DMS153 treated with DMSO at 0.1 percent for 48 hours (cell line): ENCODE data around the gene NME2.
"Not testable (repeated sequence)": the region's sequence is repeated elsewhere in the genome, so short reads cannot be mapped to it uniquely, and the experiment has no call there.

Experiments
- DNase-seq: peaks from one replicate; lab custom pipeline; 2025; ENCODE audit not compliant: unreplicated experiment; lab: John Stamatoyannopoulos, UW

NME2 gene

DNA sequence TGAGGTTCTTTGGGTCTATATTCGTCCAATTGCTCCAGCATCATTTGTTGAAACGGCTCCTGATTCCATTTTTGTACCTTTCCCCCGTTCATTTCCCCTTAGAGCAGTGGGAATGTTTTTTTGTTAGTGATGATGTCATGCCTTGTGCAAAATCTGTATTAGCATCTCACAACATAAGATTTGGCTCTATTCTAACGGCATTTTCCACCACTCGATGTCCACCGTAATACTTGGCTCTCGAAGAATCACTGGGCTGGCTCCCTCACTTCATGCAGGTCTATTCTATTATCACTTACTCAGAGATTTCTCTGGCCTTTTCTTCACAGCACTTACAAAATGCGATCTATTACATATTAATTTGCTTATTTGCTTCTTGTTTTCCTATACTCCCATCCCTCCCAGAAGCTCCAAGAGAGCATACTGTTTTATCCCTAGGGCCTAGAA, 13.4 kb upstream of the NME2 start:
- peak; percentile 37 for DNase-seq

GRCh38 chr17:51153210-51154072, 12.8 kb upstream of the NME2 start, which contains the start of gene NME1:
Gene NME1 (plus strand): TSS chr17:51153559. CDS start chr17:51155655, 2,096 bp downstream.
- DNase-seq: peak; percentile 99

DNA sequence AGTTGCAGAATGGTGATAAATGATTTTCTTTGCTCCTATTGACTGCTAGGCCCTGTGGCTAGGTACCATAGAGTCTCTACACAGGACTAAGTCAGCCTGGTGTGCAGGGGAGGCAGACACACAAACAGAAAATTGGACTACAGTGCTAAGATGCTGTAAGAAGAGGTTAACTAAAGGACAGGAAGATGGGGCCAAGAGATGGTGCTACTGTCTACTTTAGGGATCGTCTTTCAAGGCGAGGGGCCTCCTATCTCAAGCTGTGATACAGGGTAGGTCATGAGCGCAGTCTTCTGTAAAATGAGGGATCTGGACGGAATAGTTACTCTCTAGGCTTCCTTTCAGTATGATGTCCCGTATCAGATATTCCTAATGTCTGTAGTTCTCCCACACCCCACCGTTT, 12.0 kb upstream of the NME2 start:
- DNase-seq: no peak

DNA sequence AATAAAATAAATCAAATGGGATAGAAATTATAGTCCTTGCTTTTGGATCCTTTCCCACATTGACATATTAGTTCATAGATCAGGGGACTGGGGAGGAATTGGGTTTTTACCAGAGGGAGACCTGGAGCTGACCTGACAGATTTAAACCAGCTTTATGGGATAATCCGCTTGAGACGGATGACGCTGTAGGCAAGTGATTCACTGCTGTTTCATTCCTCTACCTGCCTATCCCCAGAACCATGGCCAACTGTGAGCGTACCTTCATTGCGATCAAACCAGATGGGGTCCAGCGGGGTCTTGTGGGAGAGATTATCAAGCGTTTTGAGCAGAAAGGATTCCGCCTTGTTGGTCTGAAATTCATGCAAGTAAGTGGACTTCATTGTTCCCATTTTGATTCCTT, 10.8 kb upstream of the NME2 start:
- DNase-seq: no peak

- DNase-seq: no peak
Measured at GRCh38 chr17:51159604-51160003, 6.6 kb upstream of the NME2 start.

DNA sequence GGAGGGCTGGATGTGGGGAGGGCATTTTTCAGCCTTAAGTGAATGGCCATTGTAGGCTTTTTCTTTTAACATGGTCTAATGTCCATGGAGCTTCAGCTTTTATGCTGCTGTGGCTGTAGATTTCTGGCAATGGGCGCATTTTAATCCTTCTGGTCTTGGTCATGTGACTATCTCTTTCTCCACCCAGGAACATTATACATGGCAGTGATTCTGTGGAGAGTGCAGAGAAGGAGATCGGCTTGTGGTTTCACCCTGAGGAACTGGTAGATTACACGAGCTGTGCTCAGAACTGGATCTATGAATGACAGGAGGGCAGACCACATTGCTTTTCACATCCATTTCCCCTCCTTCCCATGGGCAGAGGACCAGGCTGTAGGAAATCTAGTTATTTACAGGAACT, 4.7 kb upstream of the NME2 start:
- no peak for DNase-seq

DNA sequence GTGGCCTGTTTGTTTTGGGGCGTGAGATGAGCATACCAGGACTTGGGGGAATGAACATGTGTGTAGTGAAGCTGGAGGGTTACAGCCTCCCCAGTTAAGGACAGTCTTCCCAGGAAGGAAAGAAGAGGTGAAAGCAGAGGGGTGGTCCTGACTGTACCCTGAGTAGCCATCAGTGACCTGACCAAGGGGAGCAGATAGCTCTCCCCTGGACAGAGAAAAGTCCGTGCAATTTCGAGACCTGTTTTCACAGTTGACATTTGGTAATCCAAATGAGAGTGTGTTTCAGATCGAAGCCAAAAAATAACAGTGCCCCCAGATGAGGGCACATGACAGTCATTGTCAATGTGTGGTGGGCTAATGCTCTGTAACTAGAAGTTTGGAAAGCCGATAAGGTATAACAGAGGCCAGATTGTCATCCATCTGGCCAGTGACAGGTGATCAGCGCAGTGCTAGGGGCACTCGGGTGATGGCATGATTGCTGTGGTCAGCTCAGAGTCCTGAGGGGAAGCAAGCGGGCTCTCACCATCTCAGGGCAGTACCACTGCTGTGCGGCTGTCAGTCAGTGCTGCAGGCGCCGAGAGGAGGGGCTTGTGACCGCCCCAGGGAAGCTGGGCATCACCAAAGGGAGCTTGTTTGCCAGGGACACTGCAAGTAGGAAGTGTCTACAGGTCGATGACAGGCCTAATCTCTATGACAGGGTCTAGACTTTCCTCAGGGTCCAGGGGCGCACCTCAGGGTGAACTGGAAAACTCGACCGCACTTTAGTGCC, 1.1 kb upstream of the NME2 start:
- DNase-seq: no peak

GRCh38 chr17:51165680-51166197, 472 bp upstream of the NME2 start:
- DNase-seq: no peak

- no peak for DNase-seq
Measured at GRCh38 chr17:51166987-51167931, 1.0 kb downstream of the NME2 start.

DNA sequence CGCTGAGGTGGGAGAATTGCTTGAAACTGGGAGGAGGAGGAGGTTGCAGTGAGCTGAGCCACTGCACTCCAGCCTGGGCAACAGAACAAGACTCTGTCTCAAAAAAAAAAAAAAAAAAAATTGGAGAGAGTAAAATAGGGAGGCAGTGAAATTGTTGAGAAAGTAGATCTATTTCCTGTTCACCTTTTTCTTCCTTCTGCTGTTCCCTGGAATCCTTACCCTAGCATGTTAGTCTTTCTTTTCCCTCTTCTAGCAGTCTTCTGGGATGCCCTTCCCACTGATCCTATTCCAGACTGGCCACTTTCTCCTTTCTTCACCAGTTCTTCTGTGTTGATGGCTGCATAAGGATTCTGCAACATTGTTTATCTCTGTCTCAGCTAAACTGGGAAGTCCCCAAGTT, 3.1 kb downstream of the NME2 start:
- DNase-seq: no peak

DNA sequence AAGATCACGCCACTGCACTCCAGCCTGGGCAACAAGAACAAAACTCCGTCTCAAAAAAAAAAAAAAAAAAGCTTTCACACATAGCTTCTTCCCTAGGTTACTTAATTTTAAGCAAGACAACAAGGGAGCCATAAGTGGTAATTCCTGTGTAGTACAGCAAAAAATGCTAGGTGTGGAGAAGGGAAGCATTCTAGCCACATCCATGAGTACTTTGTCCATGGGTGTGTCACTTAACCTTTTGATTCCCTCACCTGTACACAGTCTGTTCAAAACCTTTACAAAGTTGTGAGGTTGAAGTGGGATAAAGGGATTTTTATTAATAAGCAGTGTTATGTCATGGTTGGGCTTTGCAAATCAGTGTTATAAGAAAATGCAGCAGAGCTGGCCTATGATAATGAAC, 4.5 kb downstream of the NME2 start:
- no peak for DNase-seq

GRCh38 chr17:51172030-51172429, 5.8 kb downstream of the NME2 start:
- not testable (repeated sequence) for DNase-seq

GRCh38 chr17:51180486-51180885, 14.3 kb downstream of the NME2 start:
- no peak for DNase-seq

DNA sequence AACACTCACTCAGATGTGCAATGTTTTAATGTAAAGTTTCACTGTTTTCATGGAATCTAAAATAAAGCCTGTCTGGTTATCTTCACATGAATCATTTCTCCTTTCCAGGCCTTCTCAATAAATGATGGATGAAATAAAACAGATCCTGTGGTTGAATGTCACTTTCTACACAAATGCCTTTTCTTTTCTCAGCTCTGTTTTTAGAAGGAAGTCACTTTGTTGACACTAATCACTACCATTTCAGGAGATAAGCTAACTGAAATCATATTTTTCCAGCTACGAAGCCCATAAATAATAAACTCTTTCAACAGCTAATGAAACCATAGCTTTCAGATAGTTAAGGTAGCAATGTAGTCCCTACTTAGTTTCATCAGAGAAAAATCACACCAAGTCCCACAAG, 17.9 kb downstream of the NME2 start:
- no peak for DNase-seq

GRCh38 chr17:51185763-51186332, 19.6 kb downstream of the NME2 start:
- no peak for DNase-seq

GRCh38 chr17:51188271-51188833, 22.1 kb downstream of the NME2 start:
- no peak for DNase-seq

- DNase-seq: no peak
Measured at GRCh38 chr17:51189162-51189561, 23.0 kb downstream of the NME2 start.

- no peak for DNase-seq
Measured at GRCh38 chr17:51189628-51190027, 23.4 kb downstream of the NME2 start.

DNA sequence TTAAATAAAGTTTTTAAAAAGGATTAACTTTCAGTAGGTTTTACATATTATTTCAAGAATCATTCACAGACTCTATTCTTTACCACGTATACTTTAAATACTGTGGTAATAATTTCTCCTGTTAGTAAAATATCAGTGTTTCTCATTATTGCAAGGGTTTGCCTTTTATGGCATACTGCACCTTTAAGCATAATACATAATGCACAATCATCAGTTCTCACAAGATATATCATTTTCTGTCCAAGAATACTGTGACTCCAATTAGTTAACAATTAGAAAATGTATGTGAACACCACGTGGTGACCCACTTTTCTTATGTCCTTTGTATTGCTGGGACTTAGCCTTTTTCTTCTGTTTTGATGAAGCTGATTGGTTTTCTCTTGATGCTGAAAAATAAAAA, 25.7 kb downstream of the NME2 start:
- DNase-seq: no peak

DNA sequence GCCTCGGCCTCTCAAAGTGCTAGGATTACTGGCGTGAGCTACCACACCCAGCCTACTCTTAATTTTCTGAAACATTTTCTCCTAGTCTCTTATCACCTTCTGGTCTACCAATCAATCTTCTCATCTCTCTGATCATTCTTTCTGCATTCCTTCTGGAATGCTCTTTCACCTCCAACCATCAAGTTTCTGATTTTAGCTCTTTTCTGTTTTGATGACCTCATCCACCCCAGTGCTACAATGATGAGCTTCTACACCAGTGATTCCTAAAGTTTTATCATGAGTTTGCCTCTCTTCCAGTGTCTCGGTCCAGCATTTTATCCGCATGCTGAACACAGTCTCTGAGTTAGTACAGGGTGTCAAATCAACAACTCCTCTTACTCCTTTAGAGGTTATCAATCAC, 31.5 kb downstream of the NME2 start:
- DNase-seq: no peak
